ENCODE data around the gene HDAC4.

HDAC4 gene

GRCh38 chr2:239399433-239399920, 1.3 kb downstream of the HDAC4 start:
- no peak overlapping the region for H3K27ac ChIP-seq
- DNase-seq = no peak
- no peak for TF ChIP-seq CTCF (IDR thresholded peaks at IDR 0.05; ENCODE audit: low read depth, low read length, missing control alignments)
- in situ Hi-C loops (cut with HindIII; ENCODE audit: low pct_ligation_motif_present, low sequenced_read_pairs) = no loop called here
- H3K27me3 ChIP-seq (replicated peaks) = no peaks in the 10 kb centered on the region
- no peaks in the 10 kb centered on the region for H3K36me3 ChIP-seq (replicated peaks)
- peak overlapping the region; percentile 56 for H3K4me3 ChIP-seq (ENCODE audit: low read depth, low read length)

GRCh38 chr2:239398521-239398921, 2.3 kb downstream of the HDAC4 start:
- DNase-seq = no peak
- H3K27me3 ChIP-seq (replicated peaks) = no peaks in the 10 kb centered on the region
- in situ Hi-C loops (cut with HindIII; ENCODE audit: low pct_ligation_motif_present, low sequenced_read_pairs) = no loop called here
- no peak overlapping the region for H3K4me3 ChIP-seq (ENCODE audit: low read depth, low read length)
- H3K36me3 ChIP-seq (replicated peaks) = no peaks in the 10 kb centered on the region
- no peak overlapping the region for H3K27ac ChIP-seq
- TF ChIP-seq CTCF (IDR thresholded peaks at IDR 0.05; ENCODE audit: low read depth, low read length, missing control alignments) = no peak

GRCh38 chr2:239397931-239398471, 2.8 kb downstream of the HDAC4 start:
- no peak for DNase-seq
- Histone ChIP-seq H3K4me3 (ENCODE audit: low read depth, low read length) (no peak overlapping the region), H3K27ac (no peak overlapping the region), H3K27me3 (replicated peaks) (no peaks in the 10 kb centered on the region), H3K36me3 (replicated peaks) (no peaks in the 10 kb centered on the region)
- no peak for TF ChIP-seq CTCF (IDR thresholded peaks at IDR 0.05; ENCODE audit: low read depth, low read length, missing control alignments)
- in situ Hi-C loops (cut with HindIII; ENCODE audit: low pct_ligation_motif_present, low sequenced_read_pairs) = no loop called here

- Histone ChIP-seq H3K4me3 (ENCODE audit: low read depth, low read length) (no peak overlapping the region), H3K36me3 (replicated peaks) (no peaks in the 10 kb centered on the region), H3K27ac (no peak overlapping the region), H3K27me3 (replicated peaks) (no peaks in the 10 kb centered on the region)
- no peak for TF ChIP-seq CTCF (IDR thresholded peaks at IDR 0.05; ENCODE audit: low read depth, low read length, missing control alignments)
- in situ Hi-C loops (cut with HindIII; ENCODE audit: low pct_ligation_motif_present, low sequenced_read_pairs) = no loop called here
- no peak for DNase-seq
Observed at GRCh38 chr2:239396881-239397681, 3.7 kb downstream of the HDAC4 start.

- H3K36me3 ChIP-seq (replicated peaks) = no peaks in the 10 kb centered on the region
- H3K27me3 ChIP-seq (replicated peaks) = no peaks in the 10 kb centered on the region
- H3K27ac ChIP-seq = no peak overlapping the region
- no peak for TF ChIP-seq CTCF (IDR thresholded peaks at IDR 0.05; ENCODE audit: low read depth, low read length, missing control alignments)
- H3K4me3 ChIP-seq (ENCODE audit: low read depth, low read length) = no peak overlapping the region
- in situ Hi-C loops (cut with HindIII; ENCODE audit: low pct_ligation_motif_present, low sequenced_read_pairs) = no loop called here
- no peak for DNase-seq
Observed at GRCh38 chr2:239395524-239395923, 5.3 kb downstream of the HDAC4 start.
